HFFc6 (cell line): ENCODE data around the gene COMMD8. TPM values are rescaled to one million over a fixed set of nuclear protein-coding genes. Genes with fewer than 3 reads are reported as not detected.

Experiments used
- total RNA-seq, 6 experiments: library from RNA; stranded (reverse); fragmentation: NEBNext Ultra II Directional; extraction: Animal tissue kit (Norgen Biotek cat#: 25700); gene quantifications; 2 replicates in 1 of 6; 3 replicates in 5 of 6; pipeline ENCODE4 v1.2.3, GENCODE V29; 2021

COMMD8 gene
- total RNA-seq, 6 experiments from 2014 or later = 35.4 to 40.4 (median 36.9) TPM

Other genes with a start within 250 kb of the COMMD8 start
- gene ATP10D, start 21.6 kb upstream of the COMMD8 start, total RNA-seq = 10 to 100 TPM; 50.6 to 73.8 (median 55.4) TPM